Ovary (tissue), 9 donors: ENCODE data around the gene PLEKHH1. TPM values are rescaled to one million over a fixed set of nuclear protein-coding genes. Genes with fewer than 3 reads are reported as not detected.

Source experiments
- DNase-seq, 5 donors: peaks; one replicate each; pipeline ENCODE4 v3.0.0-alpha.2; 2019 to 2020
- H3K27ac ChIP-seq, 2 donors: fragments of 200-600 bp; one replicate each; pipeline versions ENCODE4 v1.5.1 to v1.8.0; 2019 to 2022
- H3K27me3 ChIP-seq: fragments of 200-600 bp; one replicate; pipeline ENCODE4 v1.8.0; 2022
- H3K36me3 ChIP-seq: fragments of 200-600 bp; sonication (generic); one replicate; pipeline ENCODE4 v1.5.1; 2019
- H3K4me1 ChIP-seq: one replicate; pipeline ENCODE4 v1.8.1; 2013; ENCODE audit warnings: mild to moderate bottlenecking, moderate library complexity; ENCODE audit not compliant: insufficient read depth
- H3K4me3 ChIP-seq: fragments of 200-600 bp; sonication (generic); one replicate; pipeline ENCODE4 v1.5.1; 2017
- H3K9me3 ChIP-seq, 2 donors: fragments of 200-600 bp in 1 of 2; sonication (generic) in 1 of 2; one replicate each; pipeline versions ENCODE4 v1.5.1 to v1.8.1; 2013 to 2019; ENCODE audit warnings: mild to moderate bottlenecking in 1 of 2, moderate library complexity in 1 of 2
- EP300 ChIP-seq: sonication (generic); formaldehyde crosslinking; IDR thresholded peaks from one replicate; pipeline ENCODE4 v1.6.1; 2017; ENCODE audit warnings: antibody characterized with exemption
- POLR2A ChIP-seq: fragments of 450-650 bp; IDR thresholded peaks from one replicate; pipeline ENCODE4 v1.6.1; 2017; ENCODE audit warnings: antibody characterized with exemption, mild to moderate bottlenecking, moderate library complexity
- WGBS, 3 donors: extraction: QIAGEN DNeasy Blood & Tissue Kit in 1 of 3; methylation state at CpG; one replicate each; pipeline versions ENCODE4 v1.1.5 to v1.1.7; 2013 to 2017; 5-methylcytosine and 5-hydroxymethylcytosine counted together
- intact Hi-C, 4 donors: fragments of 100-400 bp; cut with DNase I; formaldehyde crosslinking; loops; one replicate each; pipeline versions ENCODE4 v1.11.0 to v1.15.1; 2022 to 2023
- polyA plus RNA-seq, 2 donors: library from polyadenylated mRNA; stranded (reverse); fragments of 200-250 nt in 1 of 2; fragments of 350-450 nt in 1 of 2; fragmentation: Illumina TruSeq in 1 of 2; extraction: RNeasy Lipid Tissue Mini Kit (QIAGEN cat#74804) in 1 of 2; gene quantifications; one replicate each; pipeline ENCODE4 v1.2.3, GENCODE V29; 2013 to 2014
- total RNA-seq, 7 donors: library from RNA; depleted of rRNA in 2 of 7; stranded (reverse); fragments of >200 nt in 2 of 7; fragmentation: NEBNext Ultra II Directional in 3 of 7; extraction: Animal tissue kit (Norgen Biotek cat#: 25700) in 3 of 7; gene quantifications; one replicate each; pipeline versions ENCODE4 v1.1.0 to v1.2.4, GENCODE V29; 2016 to 2023
- TF ChIP-seq, protein P1 (sequence below), 3 donors: fragments of 450-650 bp in 2 of 3; fragments of 200-600 bp in 1 of 3; IDR thresholded peaks; one replicate each; pipeline versions ENCODE4 v1.5.1 to v1.8.0; 2016 to 2022; ENCODE audit warnings: antibody characterized with exemption in 3 of 3, mild to moderate bottlenecking in 1 of 3
- donor health status: DM: no; HTN: no; CAD: no; lungs with moderate emphysema.
- donor health status: DM: no; HTN: no; CAD: no.
- donor health status: Bipolar disorder and iron deficiency.
- donor health status: DM: yes; HTN: yes; CAD: no.
- donor health status: DM: no; HTN: no; CAD: no.
- donor health status: DM: yes; HTN: yes; CAD: no.

PLEKHH1 gene
- total and polyA plus RNA-seq, 9 donors: 0.78 to 15.7 (median 3.9) TPM

DNA sequence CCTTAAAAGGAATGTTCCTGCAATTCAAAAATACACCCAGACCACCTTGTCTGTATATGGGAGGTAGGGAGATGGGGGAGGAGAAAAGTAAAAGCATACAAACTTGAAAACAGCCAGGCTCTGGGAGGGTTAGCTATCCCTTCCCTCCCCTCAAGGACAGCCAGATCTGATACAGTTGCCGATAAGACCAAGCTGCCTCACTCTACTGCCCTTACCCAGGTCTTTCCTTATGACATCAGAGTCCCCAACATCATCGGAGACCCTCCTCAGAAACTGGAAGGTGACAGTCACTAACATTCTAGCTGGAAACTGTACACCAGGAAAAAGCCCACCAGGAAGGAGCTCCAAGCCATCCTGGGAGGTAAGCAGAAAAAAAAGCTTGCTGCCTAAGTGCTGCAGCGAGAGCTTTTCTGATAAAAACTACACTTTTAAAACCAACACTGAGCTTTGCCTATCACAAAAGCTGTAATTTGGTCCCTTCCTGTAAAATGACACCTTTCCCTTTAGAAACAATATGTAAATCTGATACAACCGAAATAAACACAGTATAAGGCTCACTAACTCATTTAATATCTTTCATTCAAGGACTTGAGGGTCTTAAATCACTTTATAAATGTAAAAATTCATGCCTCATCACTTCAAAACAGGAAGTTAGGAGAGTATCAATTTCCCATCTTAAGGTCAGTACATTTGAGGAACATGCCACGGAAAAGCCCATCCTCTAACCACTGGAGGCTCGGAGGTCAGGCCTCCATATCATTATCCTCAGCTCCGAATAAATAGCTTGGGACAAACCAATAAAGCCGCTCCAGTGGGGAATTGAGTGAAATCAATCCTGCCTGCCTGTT, 20.4 kb upstream of the PLEKHH1 start:
- Histone ChIP-seq H3K27me3 (no peaks in the 10 kb centered on the region), H3K27ac (no peak overlapping the region), H3K4me3 (no peak overlapping the region), H3K9me3 (no peaks in the 10 kb centered on the region), H3K36me3 (no peaks in the 10 kb centered on the region), H3K4me1 (peaks cover 2% of the 10 kb centered on the region)
- TF ChIP-seq, protein P1, sequence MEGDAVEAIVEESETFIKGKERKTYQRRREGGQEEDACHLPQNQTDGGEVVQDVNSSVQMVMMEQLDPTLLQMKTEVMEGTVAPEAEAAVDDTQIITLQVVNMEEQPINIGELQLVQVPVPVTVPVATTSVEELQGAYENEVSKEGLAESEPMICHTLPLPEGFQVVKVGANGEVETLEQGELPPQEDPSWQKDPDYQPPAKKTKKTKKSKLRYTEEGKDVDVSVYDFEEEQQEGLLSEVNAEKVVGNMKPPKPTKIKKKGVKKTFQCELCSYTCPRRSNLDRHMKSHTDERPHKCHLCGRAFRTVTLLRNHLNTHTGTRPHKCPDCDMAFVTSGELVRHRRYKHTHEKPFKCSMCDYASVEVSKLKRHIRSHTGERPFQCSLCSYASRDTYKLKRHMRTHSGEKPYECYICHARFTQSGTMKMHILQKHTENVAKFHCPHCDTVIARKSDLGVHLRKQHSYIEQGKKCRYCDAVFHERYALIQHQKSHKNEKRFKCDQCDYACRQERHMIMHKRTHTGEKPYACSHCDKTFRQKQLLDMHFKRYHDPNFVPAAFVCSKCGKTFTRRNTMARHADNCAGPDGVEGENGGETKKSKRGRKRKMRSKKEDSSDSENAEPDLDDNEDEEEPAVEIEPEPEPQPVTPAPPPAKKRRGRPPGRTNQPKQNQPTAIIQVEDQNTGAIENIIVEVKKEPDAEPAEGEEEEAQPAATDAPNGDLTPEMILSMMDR (IDR thresholded peaks at IDR 0.05): no peak
- no peak for TF ChIP-seq EP300
- TF ChIP-seq POLR2A: no peak
- DNase-seq: no peak
- WGBS, 3 donors: 73 to 76% (median 74%) methylated on average over 8 of the region's 8 CpGs
- intact Hi-C loops: no loop called here

DNA sequence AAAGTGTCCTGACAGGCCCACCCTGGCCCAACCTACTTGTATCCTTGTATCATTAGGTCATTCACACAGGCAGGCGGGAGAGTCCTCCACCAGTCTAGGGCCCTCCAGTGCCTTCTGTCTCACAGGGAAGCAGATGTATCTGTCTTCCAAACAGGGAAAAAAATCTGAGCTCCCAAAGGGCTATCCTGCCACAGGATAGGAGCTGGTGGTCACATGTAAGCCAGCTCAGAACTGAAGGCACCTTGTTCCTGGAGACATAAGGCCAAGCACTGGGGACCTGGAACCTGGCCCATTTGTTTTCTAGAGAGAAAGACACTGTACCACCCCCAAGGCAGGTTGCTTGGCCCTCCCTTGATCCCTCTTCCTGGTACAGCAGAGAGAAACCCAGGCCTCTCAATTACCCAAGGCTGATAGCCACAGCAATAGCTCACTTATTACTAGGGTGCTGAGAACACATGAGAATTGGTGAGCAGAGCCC, 19.4 kb upstream of the PLEKHH1 start:
- WGBS, 3 donors: 83 to 100% (median 95%) methylated on average over 1 of the region's 1 CpG
- Histone ChIP-seq H3K4me3 (no peak overlapping the region), H3K27me3 (no peaks in the 10 kb centered on the region), H3K4me1 (peaks cover 2% of the 10 kb centered on the region), H3K36me3 (no peaks in the 10 kb centered on the region), H3K9me3 (no peaks in the 10 kb centered on the region), H3K27ac (peak overlapping the region; percentile 33 to 42)
- intact Hi-C loops: no loop called here
- no peak for TF ChIP-seq EP300
- TF ChIP-seq POLR2A: no peak
- TF ChIP-seq, protein P1 (IDR thresholded peaks at IDR 0.05): no peak
- peak in 1 of 5 donors; percentile 17 for DNase-seq

DNA sequence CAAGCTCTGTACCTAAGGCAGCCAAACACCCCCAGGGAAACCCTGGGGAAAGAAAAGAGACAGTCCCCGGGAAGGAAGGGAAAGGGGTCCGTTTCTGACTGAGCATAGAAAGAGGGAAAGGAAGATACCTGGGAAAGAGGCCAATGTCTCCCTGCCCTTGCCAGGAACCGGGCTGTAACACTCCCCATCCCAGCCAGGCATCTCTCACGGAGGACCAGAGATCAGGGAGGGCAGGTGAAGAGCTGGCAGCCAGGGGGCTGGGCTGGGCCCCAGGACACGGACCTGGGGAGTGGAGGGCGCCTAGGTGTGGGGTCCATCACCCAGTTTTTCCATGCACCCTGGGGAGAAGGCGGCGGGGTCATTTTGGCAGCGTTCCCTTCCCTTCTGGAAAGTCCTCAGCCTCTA, 18.9 kb upstream of the PLEKHH1 start:
- no peaks in the 10 kb centered on the region for H3K9me3 ChIP-seq
- H3K4me1 ChIP-seq: peaks cover 2% of the 10 kb centered on the region
- no peaks in the 10 kb centered on the region for H3K36me3 ChIP-seq
- DNase-seq: peak; percentile 28 to 53 (median 40)
- H3K27me3 ChIP-seq: no peaks in the 10 kb centered on the region
- TF ChIP-seq, protein P1 (IDR thresholded peaks at IDR 0.05): no peak
- TF ChIP-seq EP300 (no peak), POLR2A (no peak)
- H3K4me3 ChIP-seq: peak overlapping the region; percentile 97
- intact Hi-C loops: no loop called here
- WGBS, 3 donors: 7 to 10% (median 8%) methylated on average over 9 of the region's 9 CpGs
- H3K27ac ChIP-seq: peak overlapping the region; percentile 33 to 42

DNA sequence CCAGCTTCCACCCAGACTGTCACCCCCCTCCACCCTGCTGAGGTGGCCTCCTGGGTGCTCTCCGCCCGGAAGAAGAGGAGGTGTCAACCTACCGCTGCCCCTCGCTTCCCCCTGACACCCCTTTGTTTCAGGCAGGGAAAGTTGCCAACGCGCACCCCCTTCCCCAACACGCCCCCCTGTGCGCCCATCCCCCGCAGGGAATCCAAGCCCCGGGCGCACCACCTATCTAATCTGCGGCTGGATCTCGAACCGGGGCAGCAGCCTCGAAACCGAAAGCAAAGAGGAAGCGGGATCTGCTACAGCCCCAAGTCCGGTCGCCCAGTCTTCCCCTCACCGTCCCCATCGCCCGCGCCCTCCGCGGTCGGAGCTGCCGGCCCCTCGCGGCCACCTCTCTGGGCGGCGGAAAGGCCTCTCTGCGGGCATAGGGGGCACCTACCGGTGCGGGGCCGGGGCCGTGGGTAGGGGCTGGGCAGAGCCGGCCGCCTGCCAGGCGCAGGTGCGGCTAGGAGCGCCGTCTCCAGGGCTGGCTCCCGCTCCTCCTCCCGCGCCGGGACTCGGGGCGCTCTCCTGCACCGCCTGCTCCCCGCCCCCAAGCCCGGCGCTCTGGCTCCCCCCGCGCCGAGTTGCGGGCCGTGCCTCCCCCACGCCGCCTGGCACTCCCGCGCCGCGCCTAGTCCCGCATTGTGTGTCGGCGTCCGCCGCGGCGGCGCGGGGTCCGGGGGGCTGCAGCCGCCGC, 18.3 kb upstream of the PLEKHH1 start:
- H3K4me1 ChIP-seq: peaks cover 2% of the 10 kb centered on the region
- intact Hi-C loops: no loop called here

More for the DNA sequence above, 18.3 kb upstream of the PLEKHH1 start:
- TF ChIP-seq EP300 (no peak), POLR2A (no peak)
- TF ChIP-seq, protein P1 (IDR thresholded peaks at IDR 0.05): no peak
- Histone ChIP-seq H3K9me3 (no peaks in the 10 kb centered on the region), H3K36me3 (no peaks in the 10 kb centered on the region), H3K27me3 (no peaks in the 10 kb centered on the region), H3K27ac (peak overlapping the region; percentile 33 to 42), H3K4me3 (peak overlapping the region; percentile 97)
- WGBS, 3 donors: 1% methylated on average over 57 to 75 of the region's 75 CpGs
- DNase-seq: peak; percentile 23 to 50 (median 42)
